Right ventricle myocardium superior (tissue), 1 donor: ENCODE data around the gene MACROH2A2. TPM values are rescaled to one million over a fixed set of nuclear protein-coding genes. Genes with fewer than 3 reads are reported as not detected.
"Not testable (repeated sequence)": the region's sequence is repeated elsewhere in the genome, so short reads cannot be mapped to it uniquely, and the experiment has no call there.

Experiments
- ATAC-seq: fragments of 200-7000 bp; cut with Tn5 transposase; one replicate; pipeline ENCODE4 v1.9.1; 2020; ENCODE audit warnings: mild to moderate bottlenecking; ENCODE audit not compliant: poor library complexity
- DNase-seq: peaks from one replicate; pipeline ENCODE4 v3.0.0-alpha.2; 2020
- intact Hi-C: fragments of 100-400 bp; cut with DNase I; formaldehyde crosslinking; loops from one replicate; pipeline ENCODE4 v1.11.2; 2022
- long read RNA-seq: library from polyadenylated mRNA; unstranded; transcript quantifications from one replicate; pipeline ENCODE4 v2.0.0, GENCODE V29; 2021
- total RNA-seq: library from RNA; stranded (reverse); fragmentation: NEBNext Ultra II Directional; extraction: Animal tissue kit (Norgen Biotek cat#: 25700); gene quantifications from one replicate; pipeline ENCODE4 v1.2.1, GENCODE V29; 2021
- donor health status: DM: no; HTN: yes; CAD: no; lungs with severe emphysema.

The MACROH2A2 gene
- total RNA-seq: 13.2 TPM
- long read RNA-seq, transcript H2AFY2-201 (9 exons, 1,980 nt): major isoform, 52 of 58 reads
- long read RNA-seq, partial matches to known transcripts: 4 of 58 reads
- long read RNA-seq, other reads (novel, unspliced or antisense): 2 of 58 reads

- intact Hi-C loops: no loop called here
- ATAC-seq: peak; percentile 95
- peak; percentile 72 for DNase-seq
These were observed at the start of gene MACROH2A2 for GRCh38 chr10:70052462-70053217. MACROH2A2 (plus strand) TSS chr10:70052846; CDS start chr10:70075659, 22,813 bp downstream.

DNA sequence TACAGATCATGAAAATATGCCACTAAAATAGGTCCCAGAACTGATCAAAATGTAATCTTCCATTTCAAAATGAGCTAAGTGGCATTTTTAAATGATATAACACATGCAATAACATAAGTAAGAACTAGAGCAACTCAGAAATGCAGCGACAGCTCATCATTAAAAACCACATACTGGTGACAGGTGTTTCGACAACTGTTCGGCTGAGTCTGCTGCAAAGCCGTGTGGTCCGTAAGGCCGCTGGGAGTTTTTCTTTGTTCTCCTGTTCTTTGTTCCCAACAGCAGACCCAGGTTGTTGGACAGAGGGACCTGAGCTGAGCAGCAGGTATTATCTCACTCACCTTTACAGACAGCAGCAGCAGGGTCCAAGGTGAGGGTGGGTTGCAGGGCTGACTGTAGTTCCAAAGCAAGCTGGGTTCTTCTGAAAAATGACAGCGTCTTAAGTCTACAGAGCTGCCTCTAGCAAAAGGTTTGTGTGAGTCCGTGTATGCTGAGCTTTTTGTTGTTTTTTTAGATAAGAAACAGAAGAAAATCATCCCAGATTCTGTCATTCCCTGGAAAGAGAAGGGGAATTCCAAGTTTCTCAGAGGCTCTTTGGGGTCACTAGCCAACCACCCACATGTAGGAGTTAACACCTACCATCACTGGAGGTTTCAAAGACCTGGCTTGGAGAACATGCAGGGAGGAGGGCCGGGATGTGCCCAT, 45.4 kb upstream of the MACROH2A2 start:
- ATAC-seq (no peak), DNase-seq (no peak)
- intact Hi-C loops: no loop called here

- intact Hi-C loops: no loop called here
- DNase-seq (no peak), ATAC-seq (no peak)
These were observed 21.4 kb upstream of the MACROH2A2 start for GRCh38 chr10:70031215-70031614.

GRCh38 chr10:70032667-70033289, 19.9 kb upstream of the MACROH2A2 start:
- ATAC-seq (no peak), DNase-seq (no peak)
- intact Hi-C loops: no loop called here

GRCh38 chr10:70034232-70034631, 18.4 kb upstream of the MACROH2A2 start:
- no peak for DNase-seq
- intact Hi-C loops: no loop called here
- ATAC-seq: peak; percentile 65

DNA sequence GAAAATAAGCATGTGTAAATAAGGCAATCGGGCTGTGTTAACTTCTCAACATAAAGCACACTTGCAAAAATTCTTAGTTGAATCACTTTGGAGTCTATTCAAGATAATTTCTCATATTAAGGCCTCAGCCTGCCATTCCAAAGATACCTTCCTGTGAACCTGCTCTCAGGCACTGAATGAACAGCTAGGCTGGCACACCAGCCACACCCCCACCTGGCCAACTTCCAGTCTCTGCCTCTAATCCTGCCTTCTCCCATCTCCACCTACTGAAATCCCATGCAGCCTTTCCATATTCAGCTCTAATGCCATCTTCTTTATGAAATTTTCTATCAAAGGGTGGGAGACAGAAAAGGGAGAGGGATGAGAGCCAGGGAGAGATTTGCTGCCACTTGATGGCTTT, 17.1 kb upstream of the MACROH2A2 start:
- no peak for ATAC-seq
- intact Hi-C loops: no loop called here
- DNase-seq: no peak

- DNase-seq (no peak), ATAC-seq (no peak)
- intact Hi-C loops: no loop called here
These were observed 13.7 kb upstream of the MACROH2A2 start for GRCh38 chr10:70038923-70039322.

GRCh38 chr10:70041016-70041415, 11.6 kb upstream of the MACROH2A2 start:
- intact Hi-C loops: no loop called here
- ATAC-seq (no peak), DNase-seq (no peak)

- ATAC-seq, DNase-seq, intact Hi-C loops: not testable (repeated sequence)
These were observed 10.9 kb upstream of the MACROH2A2 start for GRCh38 chr10:70041739-70042138.

DNA sequence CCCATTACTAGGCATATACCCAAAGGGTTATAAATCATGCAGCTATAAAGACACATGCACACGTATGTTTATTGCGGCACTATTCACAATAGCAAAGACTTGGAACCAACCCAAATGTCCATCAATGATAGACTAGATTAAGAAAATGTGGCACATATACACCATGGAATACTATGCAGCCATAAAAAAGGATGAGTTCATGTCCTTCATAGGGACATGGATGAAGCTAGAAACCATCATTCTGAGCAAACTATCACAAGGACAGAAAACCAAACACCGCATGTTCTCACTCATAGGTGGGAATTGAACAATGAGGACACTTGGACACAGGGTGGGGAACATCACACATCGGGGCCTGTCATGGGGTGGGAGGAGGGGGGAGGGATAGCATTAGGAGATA, 5.6 kb upstream of the MACROH2A2 start:
- ATAC-seq, intact Hi-C loops, DNase-seq: not testable (repeated sequence)

DNA sequence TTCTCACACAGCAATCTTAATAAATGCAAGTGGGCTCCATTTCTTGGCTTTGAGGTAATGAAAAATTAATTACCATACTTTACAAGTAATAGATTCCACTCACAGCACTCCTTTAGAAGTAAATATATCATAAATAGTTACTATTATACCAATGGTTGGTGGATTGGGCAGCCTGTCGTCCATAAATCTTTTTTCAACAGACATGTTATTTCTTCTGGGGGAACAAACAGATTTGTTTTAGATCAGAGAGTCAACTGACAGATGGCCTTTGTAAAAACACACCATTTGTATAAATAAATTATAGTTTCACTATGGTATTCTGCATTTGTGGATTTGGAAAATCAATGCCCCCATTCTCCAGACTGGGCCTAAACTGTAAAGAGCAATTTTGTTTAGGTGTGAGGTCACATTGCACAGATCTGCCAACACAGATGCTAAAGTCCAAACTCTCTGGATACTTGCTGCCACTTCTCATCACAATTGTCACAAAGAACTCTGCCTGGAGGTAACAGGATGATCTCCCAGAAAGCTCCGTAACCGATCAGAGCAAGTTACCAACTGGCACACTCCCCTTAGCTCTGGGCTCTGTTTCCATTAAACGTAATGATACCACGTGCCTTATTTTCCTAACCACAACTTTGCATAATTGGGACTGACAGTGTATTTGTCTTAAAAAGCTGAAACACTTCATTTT, 4.5 kb upstream of the MACROH2A2 start:
- DNase-seq (no peak), ATAC-seq (no peak)
- intact Hi-C loops: no loop called here

DNA sequence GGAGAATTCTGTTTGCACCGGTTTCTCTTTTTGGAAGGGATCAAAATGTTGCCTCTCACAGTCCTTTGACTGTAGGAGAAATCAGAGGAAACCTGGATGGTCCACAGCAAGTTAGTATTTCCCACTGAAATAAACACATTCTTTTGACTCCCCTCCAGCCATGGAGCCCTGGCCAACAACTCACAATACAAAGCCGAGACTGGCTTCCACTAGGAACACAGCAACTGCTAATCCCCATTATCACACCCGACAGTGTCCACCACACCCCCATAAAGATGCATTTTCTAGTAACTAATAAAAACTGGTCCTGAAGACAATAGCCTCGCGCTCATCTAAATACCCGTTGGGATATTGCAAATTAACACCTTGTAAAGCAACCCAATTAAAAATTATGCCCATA, 798 bp upstream of the MACROH2A2 start:
- intact Hi-C loops: no loop called here
- DNase-seq (no peak), ATAC-seq (no peak)

DNA sequence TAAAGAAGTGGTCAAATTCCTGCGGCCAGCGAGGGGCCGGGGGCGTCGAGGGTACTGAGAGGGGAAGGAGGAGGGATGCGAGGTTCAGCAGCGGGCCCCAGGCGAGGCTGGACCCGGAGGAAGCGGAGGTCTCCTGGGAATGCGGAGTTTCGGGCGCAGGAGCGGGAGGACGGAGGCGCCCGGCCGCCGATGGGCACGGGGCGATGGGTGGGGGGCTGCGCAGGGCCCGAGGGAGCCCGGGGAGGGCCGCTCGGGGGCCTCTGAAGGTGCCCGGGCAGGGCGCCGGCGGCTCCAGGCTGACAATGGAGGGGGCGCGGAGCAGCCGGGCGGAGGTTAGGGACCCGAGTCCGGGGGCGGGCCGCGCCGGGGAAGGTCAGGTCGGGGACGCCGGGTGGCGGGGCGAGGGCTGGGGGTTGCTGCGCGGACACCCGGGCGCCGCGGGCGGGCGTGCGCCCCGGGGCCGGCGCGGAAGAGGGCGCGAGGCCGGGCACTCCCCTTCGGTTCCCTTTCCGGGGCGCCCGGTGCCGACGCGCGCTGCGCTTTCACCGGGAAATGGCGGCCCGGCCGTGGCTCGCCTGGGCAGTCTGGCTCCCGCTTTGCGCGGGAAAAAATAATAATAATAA, 683 bp downstream of the MACROH2A2 start:
- ATAC-seq (peak; percentile 73), DNase-seq (peak; percentile 46)
- intact Hi-C loops: no loop called here

DNA sequence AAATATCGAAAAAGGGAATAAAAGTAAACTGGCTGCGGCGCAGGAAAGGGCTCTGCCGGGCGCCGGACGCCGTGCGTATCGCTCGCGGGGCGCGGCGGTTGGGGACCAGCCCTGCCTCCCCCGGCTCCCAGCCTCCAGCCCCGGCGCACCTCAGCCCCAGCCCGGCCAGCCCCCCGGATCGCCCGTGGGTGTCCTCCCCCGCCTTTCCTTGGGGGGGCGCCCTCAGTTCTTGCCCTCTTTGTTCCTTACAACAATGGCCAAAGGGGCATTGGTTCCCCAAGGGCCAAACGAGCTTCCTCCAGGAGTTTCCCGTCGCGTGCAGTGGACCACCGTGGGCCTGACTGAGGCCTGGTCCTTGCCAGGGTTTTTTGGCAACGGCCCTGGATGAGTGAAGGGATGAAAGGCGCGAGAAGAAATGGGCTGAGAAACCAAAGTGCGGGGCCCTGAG, 1.2 kb downstream of the MACROH2A2 start:
- no peak for DNase-seq
- intact Hi-C loops: no loop called here
- ATAC-seq: peak; percentile 35

DNA sequence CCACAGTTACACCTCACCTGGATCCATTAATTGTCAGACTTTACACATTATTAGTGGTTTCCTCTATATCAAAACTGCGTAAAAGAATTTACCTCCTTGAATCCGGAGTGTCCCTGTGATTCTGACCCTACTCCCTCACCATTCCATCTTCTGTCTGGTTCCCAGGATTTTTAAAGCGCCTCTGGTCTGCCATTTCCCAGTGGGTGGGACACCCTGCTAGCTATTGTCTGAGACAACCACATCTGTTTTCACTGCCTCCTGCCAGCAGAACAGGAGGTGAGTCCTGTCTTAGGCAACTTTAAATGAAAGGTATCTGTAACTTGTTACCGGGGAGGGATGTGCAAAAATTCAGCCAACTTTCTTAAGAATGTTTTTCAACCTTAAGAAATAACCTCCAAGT, 2.3 kb downstream of the MACROH2A2 start:
- ATAC-seq: no peak
- no peak for DNase-seq
- intact Hi-C loops: no loop called here

DNA sequence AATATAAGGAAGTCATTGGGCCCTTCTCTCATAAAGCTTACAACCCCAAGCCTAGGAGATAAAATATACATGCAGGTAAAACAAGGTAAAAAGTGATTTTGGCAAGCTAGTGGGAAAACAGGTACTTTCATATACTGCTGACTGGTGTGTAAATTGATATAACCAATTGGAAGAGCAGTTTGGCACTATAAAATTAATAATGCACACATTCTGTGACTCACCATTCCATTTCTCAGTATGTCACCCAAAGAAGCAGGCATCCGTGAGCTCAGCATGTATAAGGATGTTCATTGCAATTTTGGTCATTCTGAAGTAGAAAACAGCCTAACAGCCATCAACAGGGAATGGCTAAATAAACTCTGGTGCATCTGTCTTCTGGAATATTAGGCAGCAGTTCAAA, 2.9 kb downstream of the MACROH2A2 start:
- intact Hi-C loops: no loop called here
- DNase-seq (no peak), ATAC-seq (no peak)

DNA sequence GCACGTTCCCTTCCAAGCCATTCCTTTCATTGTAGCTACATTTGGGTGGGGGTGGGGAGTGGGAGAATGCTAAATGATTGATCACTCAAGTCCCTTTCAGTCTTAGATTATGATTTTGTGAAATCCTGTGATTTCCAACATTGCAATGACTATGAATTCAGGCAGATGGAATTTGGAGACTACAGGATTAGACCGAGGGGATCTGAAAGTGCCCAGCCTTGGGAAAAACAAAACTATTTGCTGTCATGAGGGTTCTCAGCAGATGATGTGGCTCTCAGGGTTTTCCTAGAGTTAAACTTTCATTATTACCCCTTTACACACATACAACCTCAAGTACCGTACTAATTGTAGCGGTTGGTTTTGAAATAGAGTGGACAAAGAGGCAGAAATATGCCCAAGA, 4.7 kb downstream of the MACROH2A2 start:
- intact Hi-C loops: no loop called here
- ATAC-seq: no peak

DNA sequence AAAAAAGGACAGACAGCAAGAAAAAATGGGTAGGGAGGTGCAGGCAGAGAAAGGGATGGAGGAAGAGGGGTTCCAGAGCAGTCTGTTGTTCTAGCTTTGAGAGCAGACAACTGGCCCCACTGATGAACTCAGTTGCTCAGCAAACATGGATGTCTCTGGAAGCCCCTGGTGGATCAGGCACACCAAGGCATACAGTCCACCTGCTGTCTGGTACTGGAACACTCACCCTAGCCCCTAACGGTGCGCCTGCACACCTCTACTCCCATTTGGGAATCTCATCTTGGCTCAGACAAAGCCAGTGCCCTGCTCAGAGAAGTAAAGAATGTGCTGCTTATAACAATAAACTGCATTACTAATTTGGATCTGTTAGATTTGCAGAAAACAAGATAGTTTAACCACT, 7.7 kb downstream of the MACROH2A2 start:
- ATAC-seq (no peak), DNase-seq (no peak)
- intact Hi-C loops: no loop called here

More for the DNA sequence above, 4.7 kb downstream of the MACROH2A2 start:
- no peak for DNase-seq
